HG03139 (cell line): ENCODE measurements around the gene RSPRY1.
"Not testable (repeated sequence)": the region's sequence is repeated elsewhere in the genome, so short reads cannot be mapped to it uniquely, and the experiment has no call there.

Experiments used
- ATAC-seq: cut with Tn5 transposase; IDR thresholded peaks from one replicate; pipeline ENCODE4 v1.9.1; 2021; ENCODE audit not compliant: unreplicated experiment

RSPRY1 gene

GRCh38 chr16:57252148-57252721 is 66.1 kb downstream of the RSPRY1 start:
- no peak for ATAC-seq

- no peak for ATAC-seq
Observed at GRCh38 chr16:57253466-57253865, 67.3 kb downstream of the RSPRY1 start.

- ATAC-seq: no peak
Observed at GRCh38 chr16:57255686-57256415, 69.7 kb downstream of the RSPRY1 start.

GRCh38 chr16:57256601-57257395 is 70.7 kb downstream of the RSPRY1 start:
- no peak for ATAC-seq

GRCh38 chr16:57257455-57258070 is 71.4 kb downstream of the RSPRY1 start:
- ATAC-seq: no peak

- no peak for ATAC-seq
Observed at GRCh38 chr16:57258226-57258909, 72.2 kb downstream of the RSPRY1 start.

- ATAC-seq: no peak
Observed at GRCh38 chr16:57258910-57259475, 72.9 kb downstream of the RSPRY1 start.

- no peak for ATAC-seq
Observed at GRCh38 chr16:57260294-57260929, 74.3 kb downstream of the RSPRY1 start.

- no peak for ATAC-seq
Observed at GRCh38 chr16:57261806-57262205, 75.7 kb downstream of the RSPRY1 start.

GRCh38 chr16:57262841-57263540 is 76.9 kb downstream of the RSPRY1 start:
- no peak for ATAC-seq

- ATAC-seq: no peak
Observed at GRCh38 chr16:57263541-57264351, 77.6 kb downstream of the RSPRY1 start.

- ATAC-seq: no peak
Observed at GRCh38 chr16:57264381-57264780, 78.3 kb downstream of the RSPRY1 start.

GRCh38 chr16:57264950-57265371 is 78.8 kb downstream of the RSPRY1 start:
- ATAC-seq: no peak

- no peak for ATAC-seq
Observed at GRCh38 chr16:57265850-57266530, 79.9 kb downstream of the RSPRY1 start.

GRCh38 chr16:57266531-57267260 is 80.6 kb downstream of the RSPRY1 start:
- ATAC-seq: no peak

GRCh38 chr16:57267343-57267742 is 81.2 kb downstream of the RSPRY1 start:
- not testable (repeated sequence) for ATAC-seq
